Left lung (tissue), 10 donors: ENCODE measurements around the gene CNGA3. TPM values are rescaled to one million over a fixed set of nuclear protein-coding genes. Genes with fewer than 3 reads are reported as not detected.

Experiments
- ATAC-seq: fragments of 200-7000 bp; cut with Tn5 transposase; one replicate; pipeline ENCODE4 v1.9.1; 2020; ENCODE audit warnings: moderate library complexity
- DNase-seq, 4 donors: peaks; one replicate each; pipeline ENCODE4 v3.0.0-alpha.2; 2013 to 2020
- H3K27ac ChIP-seq, 2 donors: fragments of 200-600 bp; sonication (generic) in 1 of 2; one replicate each; pipeline versions ENCODE4 v1.5.0 to v1.8.0; 2020 to 2021
- H3K27me3 ChIP-seq, 2 donors: fragments of 200-600 bp; sonication (generic) in 1 of 2; one replicate each; pipeline versions ENCODE4 v1.5.0 to v1.8.0; 2020 to 2021
- H3K36me3 ChIP-seq, 2 donors: fragments of 200-600 bp; sonication (generic) in 1 of 2; one replicate each; pipeline versions ENCODE4 v1.5.0 to v1.8.0; 2020 to 2021
- H3K4me1 ChIP-seq, 2 donors: fragments of 200-600 bp; one replicate each; pipeline ENCODE4 v1.8.0; 2021
- H3K4me3 ChIP-seq, 2 donors: fragments of 200-600 bp; sonication (generic) in 1 of 2; one replicate each; pipeline versions ENCODE4 v1.5.0 to v1.8.0; 2020 to 2021; ENCODE audit warnings: mild to moderate bottlenecking in 1 of 2
- H3K9me3 ChIP-seq, 2 donors: fragments of 200-600 bp; sonication (generic) in 1 of 2; one replicate each; pipeline versions ENCODE4 v1.5.0 to v1.8.0; 2020 to 2021
- intact Hi-C, 2 donors: fragments of 100-400 bp; cut with DNase I; formaldehyde crosslinking; loops; one replicate each; pipeline versions ENCODE4 v1.11.2 to v1.14.2; 2022
- polyA plus RNA-seq, 6 donors: library from polyadenylated mRNA; unstranded; fragments of 120-200 nt; gene quantifications; one replicate each; pipeline ENCODE4 v1.2.1, GENCODE V29; 2013; ENCODE audit not compliant: insufficient read length in 6 of 6
- total RNA-seq, 2 donors: library from RNA; stranded (reverse); fragmentation: NEBNext Ultra II Directional; extraction: Animal tissue kit (Norgen Biotek cat#: 25700); gene quantifications; one replicate each; pipeline ENCODE4 v1.2.1, GENCODE V29; 2021
- TF ChIP-seq, protein P1 (sequence below), 2 donors: fragments of 200-600 bp; sonication (generic) in 1 of 2; IDR thresholded peaks; one replicate each; pipeline versions ENCODE4 v1.5.0 to v1.8.0; 2021; ENCODE audit warnings: antibody characterized with exemption in 2 of 2
- donor health status: DM: no; HTN: yes; CAD: no.
- donor health status: DM: no; HTN: no; CAD: no.

Gene CNGA3
- total and polyA plus RNA-seq, 8 donors = 0.04 to 0.10 (median 0.06) TPM; not detected in 3

DNA sequence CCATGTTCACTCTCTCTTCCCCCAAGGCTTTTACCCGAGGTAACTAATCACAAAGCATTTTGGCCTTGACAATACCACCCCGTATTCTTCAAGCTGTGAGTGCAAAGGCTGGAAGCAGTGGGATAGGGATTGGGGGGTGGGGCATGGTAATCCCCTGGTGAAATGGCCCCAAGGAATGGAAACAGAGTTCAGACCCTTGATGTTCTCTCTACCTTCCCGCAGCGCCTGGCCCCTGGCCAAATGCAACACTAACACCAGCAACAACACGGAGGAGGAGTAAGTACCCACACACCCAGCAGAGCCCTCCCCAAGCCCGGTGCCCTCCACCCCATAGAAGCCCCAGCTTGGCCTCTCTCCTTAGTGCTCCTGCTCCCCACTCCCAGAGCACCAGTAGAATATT, 36.9 kb downstream of the CNGA3 start:
- H3K4me1 ChIP-seq = peaks cover 0 to 9% of the 10 kb centered on the region in 2 donors
- H3K4me3 ChIP-seq = no peak overlapping the region
- TF ChIP-seq, protein P1, sequence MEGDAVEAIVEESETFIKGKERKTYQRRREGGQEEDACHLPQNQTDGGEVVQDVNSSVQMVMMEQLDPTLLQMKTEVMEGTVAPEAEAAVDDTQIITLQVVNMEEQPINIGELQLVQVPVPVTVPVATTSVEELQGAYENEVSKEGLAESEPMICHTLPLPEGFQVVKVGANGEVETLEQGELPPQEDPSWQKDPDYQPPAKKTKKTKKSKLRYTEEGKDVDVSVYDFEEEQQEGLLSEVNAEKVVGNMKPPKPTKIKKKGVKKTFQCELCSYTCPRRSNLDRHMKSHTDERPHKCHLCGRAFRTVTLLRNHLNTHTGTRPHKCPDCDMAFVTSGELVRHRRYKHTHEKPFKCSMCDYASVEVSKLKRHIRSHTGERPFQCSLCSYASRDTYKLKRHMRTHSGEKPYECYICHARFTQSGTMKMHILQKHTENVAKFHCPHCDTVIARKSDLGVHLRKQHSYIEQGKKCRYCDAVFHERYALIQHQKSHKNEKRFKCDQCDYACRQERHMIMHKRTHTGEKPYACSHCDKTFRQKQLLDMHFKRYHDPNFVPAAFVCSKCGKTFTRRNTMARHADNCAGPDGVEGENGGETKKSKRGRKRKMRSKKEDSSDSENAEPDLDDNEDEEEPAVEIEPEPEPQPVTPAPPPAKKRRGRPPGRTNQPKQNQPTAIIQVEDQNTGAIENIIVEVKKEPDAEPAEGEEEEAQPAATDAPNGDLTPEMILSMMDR (IDR thresholded peaks at IDR 0.05) = no peak
- ATAC-seq = no peak
- no peaks in the 10 kb centered on the region for H3K27me3 ChIP-seq
- H3K9me3 ChIP-seq = no peaks in the 10 kb centered on the region
- H3K36me3 ChIP-seq = no peaks in the 10 kb centered on the region
- intact Hi-C loops = no loop called here
- H3K27ac ChIP-seq = no peak overlapping the region
- DNase-seq = no peak

DNA sequence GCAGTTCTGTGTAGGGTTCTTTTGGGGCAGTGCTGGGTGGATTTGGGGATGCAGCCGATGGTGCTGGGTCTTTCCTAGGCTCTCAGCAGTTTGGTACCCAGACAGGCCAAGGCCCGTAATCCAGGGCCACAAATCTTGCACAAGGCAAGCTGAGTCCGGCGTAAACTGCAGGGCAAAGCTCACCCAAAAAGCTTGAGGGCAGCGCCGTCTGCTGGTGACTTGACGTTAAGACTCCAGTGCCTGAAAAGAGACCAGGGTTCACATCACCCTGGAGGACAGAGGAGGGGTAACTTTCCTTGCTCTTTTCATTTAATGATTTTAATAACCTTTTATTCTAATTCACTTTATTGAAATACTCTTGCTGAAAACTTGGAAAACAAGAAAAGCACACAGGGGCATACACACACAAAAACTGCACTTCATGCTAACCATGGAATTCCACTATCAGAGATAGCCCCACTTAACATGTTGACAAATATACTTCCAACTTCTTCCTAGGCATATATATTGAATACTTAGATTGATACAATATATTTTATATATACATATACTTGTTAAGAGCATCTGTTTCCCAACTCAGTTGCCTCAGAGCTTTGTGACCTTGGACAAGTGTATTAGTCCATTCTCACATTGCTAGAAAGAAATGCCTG, 38.9 kb downstream of the CNGA3 start:
- Histone ChIP-seq H3K27ac (no peak overlapping the region), H3K27me3 (no peaks in the 10 kb centered on the region), H3K4me1 (no peaks in the 10 kb centered on the region), H3K9me3 (no peaks in the 10 kb centered on the region), H3K36me3 (no peaks in the 10 kb centered on the region), H3K4me3 (no peak overlapping the region)
- TF ChIP-seq, protein P1 (IDR thresholded peaks at IDR 0.05) = peak; percentile 92 to 93
- intact Hi-C loops = no loop called here
- peak; percentile 62 to 88 (median 78) for DNase-seq
- ATAC-seq = peak; percentile 96

DNA sequence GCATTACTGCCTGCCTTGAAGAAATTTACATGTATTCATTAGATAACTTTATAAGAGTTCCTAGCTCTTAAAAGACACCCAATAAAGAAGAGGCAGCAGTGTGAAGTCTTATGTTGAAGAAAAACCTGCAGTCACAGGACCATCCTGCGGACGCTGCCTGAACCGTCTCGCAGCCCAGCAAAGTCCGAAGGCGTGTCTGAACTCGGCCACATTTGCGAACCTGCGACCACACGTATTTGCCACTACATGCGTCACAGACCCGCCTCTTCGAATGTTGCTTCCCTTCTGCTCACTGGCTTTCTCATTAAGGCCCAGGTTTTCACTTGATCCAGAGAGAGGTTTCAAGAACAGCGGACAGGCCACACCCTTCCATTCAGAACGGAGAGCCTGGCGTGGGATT, 41.2 kb downstream of the CNGA3 start:
- ATAC-seq (no peak), DNase-seq (no peak)
- intact Hi-C loops = no loop called here

DNA sequence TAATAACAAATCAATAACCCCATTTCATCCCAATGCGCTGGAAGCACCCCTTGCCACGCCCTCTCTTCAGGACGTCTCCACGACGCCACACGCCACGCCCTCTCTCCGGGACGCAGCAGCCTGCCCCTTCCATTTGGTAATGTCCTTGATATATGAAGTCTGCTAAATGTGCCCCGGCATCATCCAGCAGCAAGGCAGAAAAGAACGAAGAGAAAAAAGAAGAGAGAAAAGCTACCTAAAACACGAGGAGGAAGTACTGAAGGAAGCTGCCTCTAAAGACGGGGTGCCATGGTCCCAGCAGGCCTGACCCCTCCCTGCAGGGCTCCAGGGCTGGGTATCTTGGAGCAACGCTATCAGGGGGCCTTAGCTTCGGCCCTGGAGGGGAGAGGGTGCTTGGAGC, 41.8 kb downstream of the CNGA3 start:
- Histone ChIP-seq H3K27me3 (no peaks in the 10 kb centered on the region), H3K9me3 (no peaks in the 10 kb centered on the region), H3K27ac (no peak overlapping the region), H3K4me1 (no peaks in the 10 kb centered on the region), H3K36me3 (no peaks in the 10 kb centered on the region), H3K4me3 (no peak overlapping the region)
- no peak for ATAC-seq
- intact Hi-C loops = no loop called here
- TF ChIP-seq, protein P1 (IDR thresholded peaks at IDR 0.05) = no peak
- DNase-seq = no peak

More for the DNA sequence above, 41.2 kb downstream of the CNGA3 start:
- Histone ChIP-seq H3K4me1 (no peaks in the 10 kb centered on the region), H3K36me3 (no peaks in the 10 kb centered on the region), H3K4me3 (no peak overlapping the region), H3K27me3 (no peaks in the 10 kb centered on the region), H3K9me3 (no peaks in the 10 kb centered on the region), H3K27ac (no peak overlapping the region)
- TF ChIP-seq, protein P1 (IDR thresholded peaks at IDR 0.05) = no peak

DNA sequence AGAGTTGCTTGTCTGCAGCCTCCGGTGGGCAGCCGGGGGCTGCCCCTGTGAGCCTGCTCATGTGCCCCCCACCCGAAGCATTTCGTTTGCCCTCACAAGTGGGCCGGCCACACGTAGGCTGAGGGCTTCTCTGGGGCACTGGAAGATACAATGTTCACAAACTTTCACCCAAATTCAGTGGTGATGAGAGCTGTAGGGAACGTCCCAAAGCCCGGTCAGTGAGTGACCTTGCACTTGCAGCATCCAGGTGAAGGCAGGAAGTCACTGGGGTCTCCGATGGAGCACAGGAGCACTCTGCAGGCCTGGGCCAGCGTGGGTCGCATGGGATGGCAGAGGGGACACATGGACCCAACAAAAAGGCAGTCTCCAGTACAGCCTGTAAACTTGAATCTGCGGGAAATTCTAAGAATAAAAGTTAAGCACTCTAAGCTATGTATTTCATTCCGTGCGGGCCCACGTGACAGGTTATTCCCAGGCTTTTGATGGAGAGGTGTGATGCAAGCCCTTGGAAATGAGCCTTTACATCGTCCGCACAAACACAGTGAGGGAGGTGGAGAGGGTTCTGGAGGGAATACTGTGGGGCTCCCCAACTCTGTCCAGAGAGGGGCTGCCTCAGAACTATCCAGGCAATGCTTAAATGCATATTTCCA, 42.5 kb downstream of the CNGA3 start:
- TF ChIP-seq, protein P1 (IDR thresholded peaks at IDR 0.05) = no peak
- H3K36me3 ChIP-seq = no peaks in the 10 kb centered on the region
- peak; percentile 70 for ATAC-seq
- intact Hi-C loops = no loop called here
- DNase-seq = peak in 1 of 4 donors; percentile 28
- H3K4me3 ChIP-seq = no peak overlapping the region
- H3K4me1 ChIP-seq = no peaks in the 10 kb centered on the region
- no peaks in the 10 kb centered on the region for H3K27me3 ChIP-seq
- H3K27ac ChIP-seq = no peak overlapping the region
- no peaks in the 10 kb centered on the region for H3K9me3 ChIP-seq
